Breast epithelium (tissue), 3 donors: ENCODE measurements around the gene NELL1.

Experiments
- CTCF ChIP-seq, 3 donors: fragments of 450-650 bp; IDR thresholded peaks; one replicate each; pipeline ENCODE4 v1.5.1; 2016 to 2017; ENCODE audit warnings: antibody characterized with exemption in 3 of 3, mild to moderate bottlenecking in 3 of 3, moderate library complexity in 3 of 3
- POLR2A ChIP-seq: fragments of 450-650 bp; IDR thresholded peaks from one replicate; pipeline ENCODE4 v1.6.1; 2016; ENCODE audit warnings: antibody characterized with exemption, mild to moderate bottlenecking, moderate library complexity
- POLR2AphosphoS5 ChIP-seq, 3 donors: sonication (generic); formaldehyde crosslinking; IDR thresholded peaks; one replicate each; pipeline ENCODE4 v1.6.1; 2017; ENCODE audit warnings: antibody characterized with exemption in 3 of 3

- TF ChIP-seq POLR2A, result no peak
- TF ChIP-seq CTCF (IDR thresholded peaks at IDR 0.05), result no peak
- TF ChIP-seq POLR2AphosphoS5 (IDR thresholded peaks at IDR 0.05), result no peak
These were observed 934.5 kb downstream of the NELL1 start for GRCh38 chr11:21603886-21604285.
